Tibial nerve (tissue), 3 donors: Measurements from ENCODE around the gene PDZRN3.

Experiments used
- POLR2A ChIP-seq, 2 donors: fragments of 450-650 bp; IDR thresholded peaks; one replicate each; pipeline ENCODE4 v1.6.1; 2017; ENCODE audit warnings: antibody characterized with exemption in 2 of 2, mild to moderate bottlenecking in 2 of 2, moderate library complexity in 2 of 2
- TF ChIP-seq, protein P1 (sequence below), 5 experiments: fragments of 200-600 bp in 3 of 5; fragments of 450-650 bp in 2 of 5; sonication (generic) in 3 of 5; IDR thresholded peaks; one replicate each; pipeline ENCODE4 v1.5.1; 2016 to 2019; ENCODE audit warnings: antibody characterized with exemption in 5 of 5, mild to moderate bottlenecking in 3 of 5, moderate library complexity in 2 of 5

DNA sequence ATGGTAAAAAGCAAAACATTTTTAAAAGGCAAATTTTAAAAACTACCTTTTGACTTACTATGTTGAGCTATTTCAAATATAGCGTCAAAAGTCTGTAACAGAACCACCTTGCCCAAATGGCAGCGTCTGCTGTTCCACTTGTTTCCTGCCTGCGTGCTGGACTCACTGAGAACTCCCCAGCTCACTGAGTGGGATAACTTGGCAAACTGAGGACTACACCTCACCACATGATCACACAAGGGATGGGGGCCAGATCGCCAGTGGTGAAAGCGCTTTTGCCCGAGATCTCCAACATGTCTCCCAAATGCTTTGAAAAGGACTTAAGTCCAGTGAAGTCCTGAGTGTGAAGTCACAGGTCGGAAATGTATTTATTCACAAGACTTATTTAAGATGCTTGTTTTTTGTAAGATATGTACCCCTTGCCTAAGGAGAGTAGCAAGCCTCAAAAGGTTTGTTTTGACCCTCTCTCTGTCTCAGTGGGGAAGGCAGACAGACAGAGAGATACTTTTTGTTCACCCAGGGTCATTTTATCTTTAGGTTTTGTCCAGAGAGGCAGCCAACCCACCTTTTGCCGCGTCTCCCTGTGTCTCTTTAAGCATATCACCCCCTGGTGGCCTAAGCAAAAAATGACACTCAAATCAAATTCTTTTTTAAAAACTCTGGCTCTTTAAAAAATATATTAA lies 192.6 kb downstream of the PDZRN3 start:
- TF ChIP-seq, protein P1, sequence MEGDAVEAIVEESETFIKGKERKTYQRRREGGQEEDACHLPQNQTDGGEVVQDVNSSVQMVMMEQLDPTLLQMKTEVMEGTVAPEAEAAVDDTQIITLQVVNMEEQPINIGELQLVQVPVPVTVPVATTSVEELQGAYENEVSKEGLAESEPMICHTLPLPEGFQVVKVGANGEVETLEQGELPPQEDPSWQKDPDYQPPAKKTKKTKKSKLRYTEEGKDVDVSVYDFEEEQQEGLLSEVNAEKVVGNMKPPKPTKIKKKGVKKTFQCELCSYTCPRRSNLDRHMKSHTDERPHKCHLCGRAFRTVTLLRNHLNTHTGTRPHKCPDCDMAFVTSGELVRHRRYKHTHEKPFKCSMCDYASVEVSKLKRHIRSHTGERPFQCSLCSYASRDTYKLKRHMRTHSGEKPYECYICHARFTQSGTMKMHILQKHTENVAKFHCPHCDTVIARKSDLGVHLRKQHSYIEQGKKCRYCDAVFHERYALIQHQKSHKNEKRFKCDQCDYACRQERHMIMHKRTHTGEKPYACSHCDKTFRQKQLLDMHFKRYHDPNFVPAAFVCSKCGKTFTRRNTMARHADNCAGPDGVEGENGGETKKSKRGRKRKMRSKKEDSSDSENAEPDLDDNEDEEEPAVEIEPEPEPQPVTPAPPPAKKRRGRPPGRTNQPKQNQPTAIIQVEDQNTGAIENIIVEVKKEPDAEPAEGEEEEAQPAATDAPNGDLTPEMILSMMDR (IDR thresholded peaks at IDR 0.05) = peak; percentile 57 to 78 (median 64)
- no peak for TF ChIP-seq POLR2A (IDR thresholded peaks at IDR 0.05)
